SU-DHL-6 (cell line): ENCODE measurements around the gene MACF1.

Source experiments
- CTCF ChIP-seq: fragments of 200-600 bp; sonication (generic); IDR thresholded peaks from one replicate; pipeline ENCODE4 v1.5.1; 2017; ENCODE audit warnings: antibody characterized with exemption, mild to moderate bottlenecking, low read length, moderate library complexity; ENCODE audit not compliant: insufficient read depth, poor library complexity, severe bottlenecking
- EZH2phosphoT487 ChIP-seq: fragments of 200-600 bp; sonication (generic), shearing (Covaris generic); conservative IDR thresholded peaks from 2 replicates; pipeline ENCODE4 v1.6.1; 2018; ENCODE audit warnings: mild to moderate bottlenecking, antibody characterized with exemption, low read length, moderate library complexity, mixed read lengths

GRCh38 chr1:39407510-39407895 is 203.0 kb downstream of the MACF1 start:
- TF ChIP-seq CTCF (no peak), EZH2phosphoT487 (no peak)
